AG10803 (cell line): ENCODE results near the gene TTLL12.
A peak's percentile ranks its signal among the peaks of the same experiment; 100 is the strongest.
"Not testable (repeated sequence)": the region's sequence is repeated elsewhere in the genome, so short reads cannot be mapped to it uniquely, and the experiment has no call there.

Source experiments
- DNase-seq: peaks from one replicate; pipeline ENCODE4 v3.0.0; 2010; ENCODE audit warnings: low read depth
- H3K4me3 ChIP-seq: 2 replicates; pipeline ENCODE4 v1.5.1; 2011; ENCODE audit warnings: mild to moderate bottlenecking, low read length, control low read depth
- CTCF ChIP-seq: conservative IDR thresholded peaks from 2 replicates; pipeline ENCODE4 v1.5.1; 2011; ENCODE audit warnings: mild to moderate bottlenecking, low read length, control low read depth, inconsistent platforms

The TTLL12 gene

GRCh38 chr22:43153899-43154298 is 33.0 kb downstream of the TTLL12 start:
- TF ChIP-seq CTCF: no peak
- DNase-seq: no peak

GRCh38 chr22:43152357-43153071 is 34.4 kb downstream of the TTLL12 start:
- TF ChIP-seq CTCF: no peak
- peak overlapping the region; percentile 83 for H3K4me3 ChIP-seq
- DNase-seq: peak; percentile 66

More at GRCh38 chr22:43153899-43154298, 33.0 kb downstream of the TTLL12 start:
- H3K4me3 ChIP-seq: peak overlapping the region; percentile 26

- H3K4me3 ChIP-seq: peak overlapping the region; percentile 83
- no peak for TF ChIP-seq CTCF
- no peak for DNase-seq
Observed at GRCh38 chr22:43152003-43152356, 35.0 kb downstream of the TTLL12 start.

GRCh38 chr22:43151251-43152002 is 35.5 kb downstream of the TTLL12 start, which contains the start of gene TSPO:
TSPO (plus strand) TSS chr22:43151559; CDS start chr22:43159239, 7,680 bp downstream.
- H3K4me3 ChIP-seq: peak within 1 kb of the TSS; percentile 83
- peak; percentile 62 for DNase-seq
- TF ChIP-seq CTCF: no peak

GRCh38 chr22:43150731-43151206 is 36.2 kb downstream of the TTLL12 start:
- TF ChIP-seq CTCF: no peak
- no peak for DNase-seq
- H3K4me3 ChIP-seq: peak overlapping the region; percentile 83

- no peak for DNase-seq
- TF ChIP-seq CTCF: no peak
- H3K4me3 ChIP-seq: no peak overlapping the region
Observed at GRCh38 chr22:43148581-43148980, 38.4 kb downstream of the TTLL12 start.

GRCh38 chr22:43147821-43148220 is 39.1 kb downstream of the TTLL12 start:
- no peak for DNase-seq
- no peak overlapping the region for H3K4me3 ChIP-seq
- TF ChIP-seq CTCF: no peak

GRCh38 chr22:43146332-43146731 is 40.6 kb downstream of the TTLL12 start:
- not testable (repeated sequence) for H3K4me3 ChIP-seq, DNase-seq

- DNase-seq, H3K4me3 ChIP-seq: not testable (repeated sequence)
Observed at GRCh38 chr22:43145371-43145770, 41.6 kb downstream of the TTLL12 start.
